Fibroblast of mammary gland (primary cell): ENCODE data around the gene MUC6.

Experiments
- DNase-seq: peaks from one replicate; pipeline ENCODE4 v3.0.0-alpha.2; 2010; ENCODE audit warnings: low read depth
- H3K4me3 ChIP-seq: 2 replicates; pipeline ENCODE4 v1.5.1; 2011; ENCODE audit warnings: low read depth, mild to moderate bottlenecking, low read length, moderate library complexity; ENCODE audit not compliant: control insufficient read depth
- CTCF ChIP-seq: conservative IDR thresholded peaks from 2 replicates; pipeline ENCODE4 v1.5.1; 2011; ENCODE audit warnings: low read depth, low read length, inconsistent platforms; ENCODE audit not compliant: control insufficient read depth, insufficient read depth

The MUC6 gene

GRCh38 chr11:1035577-1036283 is 788 bp downstream of the MUC6 start:
- TF ChIP-seq CTCF, result no peak
- no peak for DNase-seq
- no peak overlapping the region for H3K4me3 ChIP-seq

GRCh38 chr11:1034456-1035295 is 1.8 kb downstream of the MUC6 start:
- TF ChIP-seq CTCF, result no peak
- DNase-seq, result no peak
- H3K4me3 ChIP-seq, result no peak overlapping the region

DNA sequence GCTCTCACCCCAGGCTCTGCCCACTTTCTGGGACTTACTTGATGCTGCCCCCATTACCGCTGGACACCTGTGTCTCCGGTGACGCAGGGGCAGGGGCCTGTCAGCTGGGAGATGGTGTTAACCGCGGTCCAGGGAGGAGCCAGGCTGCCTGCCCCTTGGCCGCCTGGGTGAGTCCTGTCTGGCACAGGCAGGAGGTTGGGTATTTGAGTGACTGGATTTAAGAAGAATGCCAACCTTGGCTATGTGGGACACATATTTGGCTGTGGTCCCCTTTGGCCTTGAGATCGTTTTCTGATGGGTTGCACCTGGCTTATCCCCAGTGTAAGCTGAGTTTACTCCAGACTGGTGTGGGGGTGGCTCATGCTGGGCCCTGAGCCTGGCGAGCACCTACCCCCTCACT is 2.5 kb downstream of the MUC6 start:
- no peak for DNase-seq
- TF ChIP-seq CTCF, result no peak
- H3K4me3 ChIP-seq, result no peak overlapping the region

GRCh38 chr11:1033016-1033798 is 3.3 kb downstream of the MUC6 start:
- no peak overlapping the region for H3K4me3 ChIP-seq
- TF ChIP-seq CTCF, result no peak
- no peak for DNase-seq

- DNase-seq, result no peak
- TF ChIP-seq CTCF, result no peak
Observed at GRCh38 chr11:1032310-1032891, 4.1 kb downstream of the MUC6 start.

GRCh38 chr11:1031121-1031899 is 5.2 kb downstream of the MUC6 start:
- H3K4me3 ChIP-seq, result no peak overlapping the region
- no peak for TF ChIP-seq CTCF

More at GRCh38 chr11:1032310-1032891, 4.1 kb downstream of the MUC6 start:
- no peak overlapping the region for H3K4me3 ChIP-seq

More at GRCh38 chr11:1031121-1031899, 5.2 kb downstream of the MUC6 start:
- DNase-seq, result no peak
